HL-60 (cell line): ENCODE measurements around the gene DOP1B.
"Not testable (repeated sequence)": the region's sequence is repeated elsewhere in the genome, so short reads cannot be mapped to it uniquely, and the experiment has no call there.

Experiments
- CTCF ChIP-seq: IDR thresholded peaks from one replicate; pipeline ENCODE4 v1.5.1; 2011; ENCODE audit warnings: low read length, control low read depth, inconsistent platforms; ENCODE audit not compliant: insufficient read depth
- GABPA ChIP-seq: IDR thresholded peaks from 2 replicates; pipeline ENCODE4 v1.6.1; 2012; ENCODE audit warnings: low read depth
- POLR2AphosphoS5 ChIP-seq: IDR thresholded peaks from 2 replicates; pipeline ENCODE4 v1.6.1; 2012; ENCODE audit warnings: low read depth

GRCh38 chr21:36144233-36144632 lies 12.4 kb upstream of the DOP1B start:
- not testable (repeated sequence) for TF ChIP-seq POLR2AphosphoS5, CTCF, GABPA
